Kidney (tissue), 14 donors: ENCODE data around the gene FAM240B. TPM values are rescaled to one million over a fixed set of nuclear protein-coding genes. Genes with fewer than 3 reads are reported as not detected.

Source experiments
- DNase-seq, 5 donors: peaks; one replicate each; pipeline ENCODE4 v3.0.0-alpha.2; 2013 to 2020
- FAIRE-seq: peaks from 2 replicates; lab custom pipeline; 2012; peaks lifted over from hg19 to GRCh38; lab: Jason Lieb, UNC
- H3K27ac ChIP-seq, 2 donors: one replicate each; pipeline ENCODE4 v1.7.0; 2013; ENCODE audit warnings: low read depth in 2 of 2, low read length in 2 of 2, inconsistent platforms in 1 of 2
- H3K27me3 ChIP-seq: one replicate; pipeline ENCODE4 v1.7.1; 2013; ENCODE audit warnings: low read length, inconsistent platforms; ENCODE audit not compliant: control insufficient read depth, insufficient read depth
- H3K36me3 ChIP-seq, 3 donors: one replicate each; pipeline versions ENCODE4 v1.7.0 to v1.7.1; 2013; ENCODE audit warnings: low read length in 3 of 3, control low read depth in 1 of 3, inconsistent platforms in 1 of 3; ENCODE audit not compliant: insufficient read depth in 3 of 3, control insufficient read depth in 2 of 3
- H3K4me1 ChIP-seq, 3 donors: one replicate each; pipeline versions ENCODE4 v1.7.0 to v1.7.1; 2013; ENCODE audit warnings: low read length in 3 of 3, inconsistent platforms in 1 of 3, low read depth in 1 of 3; ENCODE audit not compliant: control insufficient read depth in 2 of 3, insufficient read depth in 2 of 3
- H3K4me3 ChIP-seq, 3 donors: one replicate each; pipeline versions ENCODE4 v1.7.0 to v1.8.1; 2013; ENCODE audit warnings: low read length in 3 of 3, control low read depth in 1 of 3, inconsistent platforms in 1 of 3
- H3K9ac ChIP-seq, 3 donors: one replicate each; pipeline versions ENCODE4 v1.7.0 to v1.7.1; 2013; ENCODE audit warnings: low read length in 3 of 3, control low read depth in 1 of 3, inconsistent platforms in 1 of 3
- H3K9me3 ChIP-seq, 3 donors: one replicate each; pipeline versions ENCODE4 v1.7.0 to v1.7.1; 2013; ENCODE audit warnings: low read length in 3 of 3, control low read depth in 1 of 3, inconsistent platforms in 1 of 3; ENCODE audit not compliant: control insufficient read depth in 2 of 3, insufficient read depth in 1 of 3
- CTCF ChIP-seq: IDR thresholded peaks from 3 replicates; pipeline ENCODE4 v1.5.1; 2012; ENCODE audit warnings: mild to moderate bottlenecking, moderate library complexity, borderline replicate concordance; ENCODE audit not compliant: insufficient read depth; ENCODE audit errors: extremely low read depth
- intact Hi-C: fragments of 100-400 bp; cut with DNase I; formaldehyde crosslinking; loops from one replicate; pipeline ENCODE4 v1.11.1; 2022
- polyA plus RNA-seq: library from polyadenylated mRNA; stranded (reverse); fragments of 350-450 nt; fragmentation: Illumina TruSeq; extraction: RNeasy Lipid Tissue Mini Kit (QIAGEN cat#74804); gene quantifications from one replicate; pipeline ENCODE4 v1.2.3, GENCODE V29; 2014; ENCODE audit warnings: low read depth, low replicate concordance; ENCODE audit not compliant: insufficient read depth
- total RNA-seq: library from RNA; stranded (reverse); fragmentation: NEBNext Ultra II Directional; extraction: Animal tissue kit (Norgen Biotek cat#: 25700); gene quantifications from one replicate; pipeline ENCODE4 v1.2.1, GENCODE V29; 2021
- donor health status: control.
- donor health status: control.
- donor health status: control.
- donor health status: control.
- donor health status: control.
- donor health status: DM: yes; HTN: yes; CAD: no.
- donor health status: Normal renal cell carcinoma (clear cell type).

FAM240B gene
- total and polyA plus RNA-seq, 2 donors from 2014 or later, result not detected

GRCh38 chr9:38680837-38681445 is 39.0 kb downstream of the FAM240B start:
- Histone ChIP-seq H3K4me1 (no peaks in the 10 kb centered on the region), H3K9me3 (no peaks in the 10 kb centered on the region), H3K36me3 (no peaks in the 10 kb centered on the region), H3K27ac (no peak overlapping the region), H3K27me3 (no peaks in the 10 kb centered on the region), H3K9ac (no peak overlapping the region), H3K4me3 (no peak overlapping the region)
- no peak for FAIRE-seq
- no peak for TF ChIP-seq CTCF
- intact Hi-C loops, result no loop called here
- DNase-seq, result peak in 1 of 5 donors; percentile 12

GRCh38 chr9:38677660-38678303 is 42.2 kb downstream of the FAM240B start:
- no peaks in the 10 kb centered on the region for H3K4me1 ChIP-seq
- no peaks in the 10 kb centered on the region for H3K9me3 ChIP-seq
- H3K27ac ChIP-seq, result no peak overlapping the region
- H3K27me3 ChIP-seq, result no peaks in the 10 kb centered on the region
- no peak overlapping the region for H3K9ac ChIP-seq
- H3K4me3 ChIP-seq, result no peak overlapping the region
- intact Hi-C loops, result no loop called here
- FAIRE-seq (no peak), DNase-seq (peak in 1 of 5 donors; percentile 37)
- H3K36me3 ChIP-seq, result no peaks in the 10 kb centered on the region
- TF ChIP-seq CTCF, result no peak

GRCh38 chr9:38675831-38676230 is 44.1 kb downstream of the FAM240B start:
- no peak overlapping the region for H3K4me3 ChIP-seq
- no peaks in the 10 kb centered on the region for H3K4me1 ChIP-seq
- no peaks in the 10 kb centered on the region for H3K9me3 ChIP-seq
- DNase-seq, result no peak
- TF ChIP-seq CTCF, result no peak
- no peaks in the 10 kb centered on the region for H3K36me3 ChIP-seq
- no peak overlapping the region for H3K27ac ChIP-seq
- intact Hi-C loops, result no loop called here
- H3K27me3 ChIP-seq, result no peaks in the 10 kb centered on the region
- no peak overlapping the region for H3K9ac ChIP-seq
- FAIRE-seq, result no peak
